ENCODE results near the gene LZTS3. TPM values are rescaled to one million over a fixed set of nuclear protein-coding genes. Genes with fewer than 3 reads are reported as not detected.

The LZTS3 gene
- total and polyA plus RNA-seq, 2 of the 13 experiments (the other 11 are each of a cell fraction or from before 2014, with no cell fraction given), result 10.1 to 31.3 TPM

DNA sequence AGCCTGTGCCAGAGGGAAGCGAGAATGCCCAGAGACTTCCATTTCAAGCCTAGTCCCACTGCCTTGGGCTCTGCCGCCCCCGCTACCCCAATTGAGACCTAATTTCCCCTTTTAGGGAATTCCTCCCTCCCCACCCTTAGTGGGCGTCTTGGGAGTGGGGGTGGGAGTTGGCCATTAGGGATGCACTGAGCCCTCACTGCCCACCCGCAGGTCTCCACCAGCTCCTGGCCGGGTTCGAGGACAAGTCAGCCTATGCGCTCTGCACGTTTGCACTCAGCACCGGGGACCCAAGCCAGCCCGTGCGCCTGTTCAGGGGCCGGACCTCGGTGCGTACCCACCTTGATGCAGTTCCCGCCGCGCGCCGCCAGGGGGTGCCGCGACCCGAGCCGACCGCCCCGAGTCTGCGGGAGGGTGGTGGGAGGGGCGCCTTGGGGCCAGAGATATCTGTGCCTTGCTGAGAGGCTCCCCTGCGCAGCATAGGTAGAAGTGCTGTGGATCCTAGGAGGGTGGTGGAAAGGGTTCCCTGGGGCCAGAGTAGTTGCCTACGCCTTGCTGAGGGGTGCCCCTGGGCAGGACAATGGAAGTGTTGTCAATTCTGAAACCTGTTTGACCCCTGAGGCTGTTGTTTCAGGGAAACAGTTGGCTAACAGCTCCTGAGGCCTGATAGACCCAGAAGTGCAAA, 45.1 kb upstream of the LZTS3 start (continued):
- TF ChIP-seq, protein P1, sequence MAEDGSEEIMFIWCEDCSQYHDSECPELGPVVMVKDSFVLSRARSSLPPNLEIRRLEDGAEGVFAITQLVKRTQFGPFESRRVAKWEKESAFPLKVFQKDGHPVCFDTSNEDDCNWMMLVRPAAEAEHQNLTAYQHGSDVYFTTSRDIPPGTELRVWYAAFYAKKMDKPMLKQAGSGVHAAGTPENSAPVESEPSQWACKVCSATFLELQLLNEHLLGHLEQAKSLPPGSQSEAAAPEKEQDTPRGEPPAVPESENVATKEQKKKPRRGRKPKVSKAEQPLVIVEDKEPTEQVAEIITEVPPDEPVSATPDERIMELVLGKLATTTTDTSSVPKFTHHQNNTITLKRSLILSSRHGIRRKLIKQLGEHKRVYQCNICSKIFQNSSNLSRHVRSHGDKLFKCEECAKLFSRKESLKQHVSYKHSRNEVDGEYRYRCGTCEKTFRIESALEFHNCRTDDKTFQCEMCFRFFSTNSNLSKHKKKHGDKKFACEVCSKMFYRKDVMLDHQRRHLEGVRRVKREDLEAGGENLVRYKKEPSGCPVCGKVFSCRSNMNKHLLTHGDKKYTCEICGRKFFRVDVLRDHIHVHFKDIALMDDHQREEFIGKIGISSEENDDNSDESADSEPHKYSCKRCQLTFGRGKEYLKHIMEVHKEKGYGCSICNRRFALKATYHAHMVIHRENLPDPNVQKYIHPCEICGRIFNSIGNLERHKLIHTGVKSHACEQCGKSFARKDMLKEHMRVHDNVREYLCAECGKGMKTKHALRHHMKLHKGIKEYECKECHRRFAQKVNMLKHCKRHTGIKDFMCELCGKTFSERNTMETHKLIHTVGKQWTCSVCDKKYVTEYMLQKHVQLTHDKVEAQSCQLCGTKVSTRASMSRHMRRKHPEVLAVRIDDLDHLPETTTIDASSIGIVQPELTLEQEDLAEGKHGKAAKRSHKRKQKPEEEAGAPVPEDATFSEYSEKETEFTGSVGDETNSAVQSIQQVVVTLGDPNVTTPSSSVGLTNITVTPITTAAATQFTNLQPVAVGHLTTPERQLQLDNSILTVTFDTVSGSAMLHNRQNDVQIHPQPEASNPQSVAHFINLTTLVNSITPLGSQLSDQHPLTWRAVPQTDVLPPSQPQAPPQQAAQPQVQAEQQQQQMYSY (CRISPR knock-in tag; IDR thresholded peaks at IDR 0.05), result no peak
- TF ChIP-seq YEATS2 (CRISPR knock-in tag; IDR thresholded peaks at IDR 0.05; ENCODE audit: borderline replicate concordance), result peak; percentile 75; the same call in 1 of the 2 replicates
- TF ChIP-seq ELF4 (CRISPR knock-in tag; IDR thresholded peaks at IDR 0.05; ENCODE audit: borderline replicate concordance), result no peak
- no peak for TF ChIP-seq GABPA (IDR thresholded peaks at IDR 0.05; ENCODE audit: low read depth, low read length)
- TF ChIP-seq GABPA (CRISPR knock-in tag; IDR thresholded peaks at IDR 0.05; ENCODE audit: low read depth), result no peak
- TF ChIP-seq ZNF589 (CRISPR knock-in tag; conservative IDR thresholded peaks at IDR 0.05), result no peak
- peak; percentile 50; the same call in 1 of the 2 replicates for TF ChIP-seq PHF8 (CRISPR knock-in tag; IDR thresholded peaks at IDR 0.05)
- no peak for TF ChIP-seq TP53 (CRISPR knock-in tag; conservative IDR thresholded peaks at IDR 0.05)
- TF ChIP-seq, protein P2, sequence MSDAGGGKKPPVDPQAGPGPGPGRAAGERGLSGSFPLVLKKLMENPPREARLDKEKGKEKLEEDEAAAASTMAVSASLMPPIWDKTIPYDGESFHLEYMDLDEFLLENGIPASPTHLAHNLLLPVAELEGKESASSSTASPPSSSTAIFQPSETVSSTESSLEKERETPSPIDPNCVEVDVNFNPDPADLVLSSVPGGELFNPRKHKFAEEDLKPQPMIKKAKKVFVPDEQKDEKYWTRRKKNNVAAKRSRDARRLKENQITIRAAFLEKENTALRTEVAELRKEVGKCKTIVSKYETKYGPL (CRISPR knock-in tag; IDR thresholded peaks at IDR 0.05), result no peak
- TF ChIP-seq, protein P3, sequence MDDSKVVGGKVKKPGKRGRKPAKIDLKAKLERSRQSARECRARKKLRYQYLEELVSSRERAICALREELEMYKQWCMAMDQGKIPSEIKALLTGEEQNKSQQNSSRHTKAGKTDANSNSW (CRISPR knock-in tag; IDR thresholded peaks at IDR 0.05; ENCODE audit: borderline replicate concordance), result 0 out of 2 replicates have a peak, but pooled peaks have one; percentile 30
- no peak for TF ChIP-seq ZNF24 (IDR thresholded peaks at IDR 0.05)
- no peak for TF ChIP-seq ZFP36L2 (CRISPR knock-in tag; IDR thresholded peaks at IDR 0.05)
- peak; percentile 78; the same call in 1 of the 2 replicates for TF ChIP-seq MZF1 (CRISPR knock-in tag; IDR thresholded peaks at IDR 0.05; ENCODE audit: borderline replicate concordance)
- TF ChIP-seq ZNF496 (CRISPR knock-in tag; IDR thresholded peaks at IDR 0.05; ENCODE audit: insufficient replicate concordance), result no peak
- TF ChIP-seq, protein P4, sequence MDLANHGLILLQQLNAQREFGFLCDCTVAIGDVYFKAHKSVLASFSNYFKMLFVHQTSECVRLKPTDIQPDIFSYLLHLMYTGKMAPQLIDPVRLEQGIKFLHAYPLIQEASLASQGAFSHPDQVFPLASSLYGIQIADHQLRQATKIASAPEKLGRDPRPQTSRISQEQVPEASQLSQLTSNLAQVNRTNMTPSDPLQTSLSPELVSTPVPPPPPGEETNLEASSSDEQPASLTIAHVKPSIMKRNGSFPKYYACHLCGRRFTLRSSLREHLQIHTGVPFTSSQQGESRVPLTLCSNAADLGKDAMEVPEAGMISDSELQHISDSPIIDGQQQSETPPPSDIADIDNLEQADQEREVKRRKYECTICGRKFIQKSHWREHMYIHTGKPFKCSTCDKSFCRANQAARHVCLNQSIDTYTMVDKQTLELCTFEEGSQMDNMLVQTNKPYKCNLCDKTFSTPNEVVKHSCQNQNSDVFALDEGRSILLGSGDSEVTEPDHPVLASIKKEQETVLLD (CRISPR knock-in tag; IDR thresholded peaks at IDR 0.05; ENCODE audit: low read depth), result no peak
- TF ChIP-seq ZSCAN21 (CRISPR knock-in tag; IDR thresholded peaks at IDR 0.05; ENCODE audit: borderline replicate concordance), result peak; percentile 51; the same call in 1 of the 2 replicates
- peak; percentile 93 for TF ChIP-seq ZBTB4 (CRISPR knock-in tag; IDR thresholded peaks at IDR 0.05; ENCODE audit: borderline replicate concordance)
- TF ChIP-seq, protein P5, sequence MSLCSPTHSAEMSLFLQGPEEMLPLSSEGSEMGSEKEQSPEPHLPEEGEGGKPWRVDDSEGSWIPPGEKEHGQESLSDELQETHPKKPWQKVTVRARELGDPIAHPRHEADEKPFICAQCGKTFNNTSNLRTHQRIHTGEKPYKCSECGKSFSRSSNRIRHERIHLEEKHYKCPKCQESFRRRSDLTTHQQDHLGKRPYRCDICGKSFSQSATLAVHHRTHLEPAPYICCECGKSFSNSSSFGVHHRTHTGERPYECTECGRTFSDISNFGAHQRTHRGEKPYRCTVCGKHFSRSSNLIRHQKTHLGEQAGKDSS (CRISPR knock-in tag; IDR thresholded peaks at IDR 0.05; ENCODE audit: borderline replicate concordance, low read depth), result peak; percentile 86; the same call in 1 of the 2 replicates
